Esophagus muscularis mucosa (tissue), 4 donors: ENCODE results near the gene PCMT1. TPM values are rescaled to one million over a fixed set of nuclear protein-coding genes. Genes with fewer than 3 reads are reported as not detected.

Source experiments
- DNase-seq: peaks from one replicate; pipeline ENCODE4 v3.0.0-alpha.2; 2017; ENCODE audit errors: extremely low spot score
- H3K27ac ChIP-seq, 4 donors: fragments of 200-600 bp; sonication (generic); replicated peaks in 1 of 4; 1 replicate in 3 of 4; 2 replicates in 1 of 4; pipeline ENCODE4 v1.5.1; 2016 to 2019; ENCODE audit warnings: mild to moderate bottlenecking in 1 of 4
- H3K27me3 ChIP-seq, 4 donors: fragments of 200-600 bp; sonication (generic); one replicate each; pipeline versions ENCODE4 v1.5.1 to v1.6.0; 2016 to 2019
- H3K36me3 ChIP-seq, 4 donors: fragments of 200-600 bp; sonication (generic); one replicate each; pipeline ENCODE4 v1.5.1; 2016 to 2019
- H3K4me1 ChIP-seq, 4 donors: fragments of 200-600 bp; sonication (generic); one replicate each; pipeline ENCODE4 v1.5.1; 2016 to 2019
- H3K4me3 ChIP-seq, 4 donors: fragments of 200-600 bp; sonication (generic); 1 replicate in 2 of 4; 2 replicates in 2 of 4; pipeline ENCODE4 v1.5.1; 2016 to 2019; ENCODE audit warnings: mild to moderate bottlenecking in 4 of 4, moderate library complexity in 1 of 4
- H3K9me3 ChIP-seq, 4 donors: fragments of 200-600 bp; sonication (generic); 1 replicate in 3 of 4; 2 replicates in 1 of 4; pipeline ENCODE4 v1.5.1; 2016 to 2019
- CTCF ChIP-seq, 3 experiments: fragments of 200-600 bp in 2 of 3; fragments of 450-650 bp in 1 of 3; sonication (generic) in 2 of 3; IDR thresholded peaks; one replicate each; pipeline ENCODE4 v1.5.1; 2017 to 2019; ENCODE audit warnings: antibody characterized with exemption in 3 of 3, mild to moderate bottlenecking in 2 of 3, moderate library complexity in 1 of 3
- EP300 ChIP-seq: sonication (generic); formaldehyde crosslinking; IDR thresholded peaks from one replicate; pipeline ENCODE4 v1.6.1; 2017; ENCODE audit warnings: antibody characterized with exemption
- POLR2A ChIP-seq: fragments of 450-650 bp; IDR thresholded peaks from one replicate; pipeline ENCODE4 v1.6.1; 2017; ENCODE audit warnings: antibody characterized with exemption, moderate library complexity, mild to moderate bottlenecking, low read depth
- POLR2AphosphoS5 ChIP-seq, 2 donors: sonication (generic); formaldehyde crosslinking; IDR thresholded peaks; one replicate each; pipeline ENCODE4 v1.6.1; 2017; ENCODE audit warnings: antibody characterized with exemption in 2 of 2
- WGBS: methylation state at CpG from one replicate; pipeline ENCODE4 v1.1.5; 2018; 5-methylcytosine and 5-hydroxymethylcytosine counted together
- intact Hi-C: fragments of 100-400 bp; cut with DNase I; formaldehyde crosslinking; loops from one replicate; pipeline ENCODE4 v1.15.1; 2023
- total RNA-seq, 4 donors: library from RNA; depleted of rRNA; stranded (reverse); fragments of >200 nt; gene quantifications; one replicate each; pipeline versions ENCODE4 v1.1.0 to v1.2.1, GENCODE V29; 2016

The PCMT1 gene
- total RNA-seq, 4 donors from 2014 or later = 93.9 to 111 (median 107) TPM

- peaks cover 7 to 38% (median 22%) of the 10 kb centered on the region in 4 donors for H3K36me3 ChIP-seq
- H3K4me1 ChIP-seq = no peaks in the 10 kb centered on the region
- intact Hi-C loops = loop anchor here (10.0 kb wide), 1 partner anchor 173 kb away; no protein-coding TSS in a partner anchor
- no peaks in the 10 kb centered on the region for H3K27me3 ChIP-seq
- DNase-seq = no peak
- no peaks in the 10 kb centered on the region for H3K9me3 ChIP-seq
- TF ChIP-seq POLR2AphosphoS5 (IDR thresholded peaks at IDR 0.05) = no peak
- TF ChIP-seq CTCF (IDR thresholded peaks at IDR 0.05) = no peak
- no peak for TF ChIP-seq POLR2A
- TF ChIP-seq EP300 = no peak
- peak overlapping the region in 1 of 4 donors; percentile 15 for H3K27ac ChIP-seq
- WGBS = 93% methylated on average over 6 of the region's 6 CpGs
- H3K4me3 ChIP-seq = peak overlapping the region in 3 of 4 donors; percentile 5 to 18 (median 16)
These were observed 81.8 kb downstream of the PCMT1 start for GRCh38 chr6:149831308-149831820.

DNA sequence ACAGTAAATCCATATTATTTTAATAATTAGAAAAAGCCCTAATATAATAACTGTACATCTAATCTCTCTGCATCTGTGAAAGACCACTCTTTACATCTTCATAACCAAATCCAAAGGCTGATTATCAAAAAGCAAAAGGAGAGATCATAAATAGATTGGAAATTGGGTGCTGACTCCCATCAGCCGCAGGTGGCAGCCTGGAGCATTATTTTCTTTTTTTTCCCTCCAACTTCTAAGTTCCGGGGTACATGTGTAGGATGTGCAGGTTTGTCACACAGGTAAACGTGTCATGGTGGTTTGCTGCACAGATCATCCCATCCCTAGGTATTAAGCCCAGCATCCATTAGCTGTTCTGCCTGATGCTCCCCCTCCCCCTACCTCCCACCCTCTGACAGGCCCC, 84.1 kb downstream of the PCMT1 start:
- TF ChIP-seq POLR2A = no peak
- no peak for DNase-seq
- H3K36me3 ChIP-seq = peaks cover 4 to 46% (median 19%) of the 10 kb centered on the region in 4 donors
- H3K9me3 ChIP-seq = no peaks in the 10 kb centered on the region
- H3K27me3 ChIP-seq = no peaks in the 10 kb centered on the region
- no peak overlapping the region for H3K27ac ChIP-seq
- WGBS = 84% methylated on average over 3 of the region's 3 CpGs
- H3K4me3 ChIP-seq = no peak overlapping the region
- intact Hi-C loops = loop anchor here (1.0 to 10.0 kb wide), 3 partner anchors 31 to 171 kb away; partner anchors contain the start of gene LRP11
- H3K4me1 ChIP-seq = no peaks in the 10 kb centered on the region

DNA sequence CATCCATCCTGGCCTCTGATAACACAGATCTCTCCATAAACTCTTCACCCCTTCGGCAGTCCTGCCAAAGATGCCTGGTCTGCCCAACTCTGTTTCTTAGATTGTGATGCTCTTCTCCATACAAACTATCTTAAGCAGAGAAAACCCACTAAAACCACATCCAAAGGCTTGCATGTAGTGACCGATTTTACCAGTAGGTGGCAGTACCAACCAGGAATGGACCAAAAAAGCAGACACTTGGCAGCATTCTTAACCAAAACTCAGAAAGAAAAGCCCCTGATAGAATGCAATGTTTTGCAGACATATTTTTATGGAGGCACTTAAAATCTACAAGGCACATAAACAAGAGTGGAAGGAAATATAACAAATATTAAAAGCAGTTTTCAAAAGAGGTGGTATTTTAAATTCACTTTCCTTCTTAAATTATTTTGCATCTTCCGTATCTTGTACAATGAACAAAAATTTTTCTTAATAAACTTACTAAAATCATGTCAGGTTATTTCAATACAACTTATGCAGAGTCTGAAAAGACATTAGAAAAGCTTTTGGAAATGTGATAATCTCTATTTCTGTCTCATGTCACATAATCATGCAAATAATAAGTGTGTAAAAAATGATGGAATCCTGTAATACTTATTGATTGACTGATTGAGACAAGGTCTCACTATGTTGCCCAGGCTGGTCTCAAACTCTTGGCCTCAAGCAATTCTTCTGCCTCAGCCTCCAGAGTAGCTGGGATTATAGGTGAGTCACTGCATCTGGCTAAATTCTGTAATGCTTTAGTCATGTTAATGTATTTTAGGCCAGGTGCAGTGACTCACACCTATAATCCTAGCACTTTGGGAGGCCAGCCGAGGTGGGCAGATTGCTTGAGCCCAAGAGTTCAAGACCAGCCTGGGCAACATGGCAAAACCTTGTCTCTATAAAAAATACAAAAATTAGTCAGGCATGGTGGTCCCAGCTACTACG, 85.3 kb downstream of the PCMT1 start:
- Histone ChIP-seq H3K9me3 (no peaks in the 10 kb centered on the region), H3K4me1 (no peaks in the 10 kb centered on the region), H3K27me3 (no peaks in the 10 kb centered on the region), H3K4me3 (no peak overlapping the region), H3K27ac (no peak overlapping the region), H3K36me3 (peaks cover 4 to 46% (median 19%) of the 10 kb centered on the region in 4 donors)
- WGBS = 44% methylated on average over 5 of the region's 5 CpGs
- DNase-seq = no peak
- intact Hi-C loops = loop anchor here (1.0 to 10.0 kb wide), 3 partner anchors 30 to 170 kb away; partner anchors contain the start of gene LRP11
- TF ChIP-seq CTCF (IDR thresholded peaks at IDR 0.05) = peak; percentile 94 to 96 (median 95)
- no peak for TF ChIP-seq POLR2A

- H3K4me3 ChIP-seq = no peak overlapping the region
- 43% methylated on average over 8 of the region's 8 CpGs for WGBS
- H3K27me3 ChIP-seq = no peaks in the 10 kb centered on the region
- peak; percentile 43 to 50 (median 49) for TF ChIP-seq CTCF (IDR thresholded peaks at IDR 0.05)
- TF ChIP-seq POLR2A = no peak
- no peak for TF ChIP-seq EP300
- TF ChIP-seq POLR2AphosphoS5 (IDR thresholded peaks at IDR 0.05) = peak; percentile 27 to 47
- no peak overlapping the region for H3K27ac ChIP-seq
- DNase-seq = no peak
- intact Hi-C loops = no loop called here
- no peaks in the 10 kb centered on the region for H3K9me3 ChIP-seq
- H3K36me3 ChIP-seq = peaks cover 0 to 26% (median 12%) of the 10 kb centered on the region in 4 donors
- peaks cover 0 to 16% (median 4%) of the 10 kb centered on the region in 4 donors for H3K4me1 ChIP-seq
These were observed 91.0 kb downstream of the PCMT1 start for GRCh38 chr6:149840345-149841075.
